Panc1 (cell line): ENCODE data around the gene ADGRL1. TPM values are rescaled to one million over a fixed set of nuclear protein-coding genes. Genes with fewer than 3 reads are reported as not detected.
"Not testable (repeated sequence)": the region's sequence is repeated elsewhere in the genome, so short reads cannot be mapped to it uniquely, and the experiment has no call there.

ENCODE experiments used
- ATAC-seq: fragments of 200-7000 bp; cut with Tn5 transposase; 2 replicates; pipeline ENCODE4 v1.9.1; 2020; ENCODE audit warnings: mild to moderate bottlenecking, moderate library complexity
- BruUV-seq: library from RNA; stranded (reverse); fragments of 400-500 nt; replicated peaks from 2 replicates; lab custom pipeline; 2021; lab: Mats Ljungman, UMichigan
- CTCF ChIA-PET: fragments of 300-600 bp; sonication (Branson Sonifier 250); formaldehyde crosslinking; loops from one replicate; lab custom pipeline; 2022; ENCODE audit warnings: antibody characterized with exemption; lab: Charles Lee
- POLR2A ChIA-PET: fragments of 300-600 bp; sonication (Branson Sonifier 250); formaldehyde crosslinking; loops from one replicate; lab custom pipeline; 2022; ENCODE audit warnings: antibody characterized with exemption; lab: Charles Lee
- DNase-seq: peaks from one replicate; pipeline ENCODE4 v3.0.0-alpha.2; 2010; ENCODE audit warnings: low read depth, low spot score
- H3K27ac ChIP-seq: 2 replicates; pipeline ENCODE4 v1.5.1; 2011; ENCODE audit warnings: mild to moderate bottlenecking, low read length, inconsistent platforms
- H3K27me3 ChIP-seq: fragments of 200-500 bp; sonication (Bioruptor generic); 2 replicates; pipeline ENCODE4 v1.6.0; 2014; ENCODE audit warnings: low read length, inconsistent platforms; ENCODE audit not compliant: control insufficient read depth, insufficient read depth
- H3K36me3 ChIP-seq: fragments of 200-500 bp; sonication (Bioruptor generic); 2 replicates; pipeline ENCODE4 v1.5.1; 2014; ENCODE audit warnings: inconsistent platforms, mild to moderate bottlenecking, low read length, moderate library complexity; ENCODE audit not compliant: control insufficient read depth, insufficient read depth
- H3K4me1 ChIP-seq: 2 replicates; pipeline ENCODE4 v1.5.1; 2011; ENCODE audit warnings: inconsistent platforms, mild to moderate bottlenecking, low read length, moderate library complexity; ENCODE audit not compliant: control insufficient read depth, insufficient read depth
- H3K4me3 ChIP-seq, 2 experiments: 2 replicates each; pipeline ENCODE4 v1.5.1; 2011 to 2012; ENCODE audit warnings: low read depth in 2 of 2, low read length in 2 of 2, mild to moderate bottlenecking in 2 of 2, inconsistent platforms in 1 of 2, moderate library complexity in 1 of 2
- H3K9me3 ChIP-seq: fragments of 200-500 bp; sonication (Bioruptor generic); 2 replicates; pipeline ENCODE4 v1.5.1; 2014; ENCODE audit warnings: low read depth, mild to moderate bottlenecking, inconsistent platforms, low read length, moderate library complexity; ENCODE audit not compliant: control insufficient read depth, insufficient read depth
- POLR2AphosphoS5 ChIP-seq: IDR thresholded peaks from 2 replicates; pipeline ENCODE4 v1.6.1; 2012; ENCODE audit warnings: mild to moderate bottlenecking, low read depth, low read length, moderate library complexity
- SIN3A ChIP-seq: IDR thresholded peaks from 2 replicates; pipeline ENCODE4 v1.6.1; 2012; ENCODE audit warnings: low read depth, mild to moderate bottlenecking, low read length, moderate library complexity, borderline replicate concordance; ENCODE audit not compliant: insufficient read depth
- TCF7L2 ChIP-seq: IDR thresholded peaks from 2 replicates; pipeline ENCODE4 v1.6.1; 2011; ENCODE audit warnings: mild to moderate bottlenecking, low read depth, low read length, inconsistent platforms
- in situ Hi-C: cut with HindIII; loops from 2 replicates; pipeline ENCODE4 v1.10.0; 2016; ENCODE audit warnings: low sequenced_read_pairs, low pct_unique_long_range_greater_than_20kb
- intact Hi-C: fragments of 100-400 bp; cut with micrococcal nuclease; formaldehyde crosslinking; loops from one replicate; pipeline ENCODE4 v1.10.0; 2022; ENCODE audit not compliant: unreplicated experiment
- total RNA-seq: library from RNA; stranded (reverse); gene quantifications from one replicate; pipeline ENCODE4 v1.2.1, GENCODE V29; 2021; ENCODE audit not compliant: unreplicated experiment
- TF ChIP-seq, protein P1 (sequence below): fragments of 450-650 bp; IDR thresholded peaks from 2 replicates; pipeline ENCODE4 v1.5.1; 2017; ENCODE audit warnings: mild to moderate bottlenecking
- TF ChIP-seq, protein P2 (sequence below), 2 experiments: IDR thresholded peaks; 2 replicates each; pipeline ENCODE4 v1.6.1; 2011 to 2012; ENCODE audit warnings: low read depth in 2 of 2, control low read depth in 1 of 2, low read length in 1 of 2, mild to moderate bottlenecking in 1 of 2, moderate library complexity in 1 of 2; ENCODE audit not compliant: insufficient read depth in 1 of 2

The ADGRL1 gene
- total RNA-seq, 1 experiment from 2014 or later, result 37.7 TPM

DNA sequence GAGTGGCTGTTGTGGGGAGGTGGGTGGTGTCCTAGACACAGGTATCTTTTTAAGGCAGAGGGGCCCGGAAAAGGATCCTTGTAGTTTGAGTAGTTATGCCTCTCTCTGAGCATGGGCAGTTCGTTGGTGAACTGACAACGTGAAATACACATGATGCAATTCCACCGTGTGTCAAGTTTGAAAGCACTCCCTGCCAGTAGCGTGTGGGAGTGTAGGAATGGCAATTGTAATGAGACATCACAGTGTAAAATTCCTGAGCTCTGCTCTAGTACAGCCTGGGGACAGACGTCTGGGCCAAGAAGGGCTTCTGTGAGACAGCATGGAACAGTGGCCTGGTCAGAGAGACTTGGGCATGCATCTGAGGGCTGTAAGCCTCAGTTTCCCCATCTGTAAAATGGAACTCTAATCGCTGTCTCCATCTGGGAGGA lies 59.2 kb downstream of the ADGRL1 start:
- H3K36me3 ChIP-seq, result no peaks in the 10 kb centered on the region
- CTCF ChIA-PET, result interaction anchor here (0.6 kb wide), 1 partner anchor 67 kb away, joined by 4 read pairs; no protein-coding TSS in a partner anchor
- in situ Hi-C loops, result no loop called here
- no peaks in the 10 kb centered on the region for H3K9me3 ChIP-seq
- POLR2A ChIA-PET, result no interaction called here
- peak; percentile 44; the same call in 1 of the 2 replicates for ATAC-seq
- H3K4me3 ChIP-seq, result no peak overlapping the region
- H3K4me1 ChIP-seq, result peaks cover 19% of the 10 kb centered on the region
- DNase-seq, result no peak
- BruUV-seq, result no TSS peak
- intact Hi-C loops, result no loop called here
- no peak for TF ChIP-seq TCF7L2
- TF ChIP-seq SIN3A, result no peak
- no peak; the same call in 1 of the 2 replicates for TF ChIP-seq POLR2AphosphoS5
- TF ChIP-seq, protein P1, sequence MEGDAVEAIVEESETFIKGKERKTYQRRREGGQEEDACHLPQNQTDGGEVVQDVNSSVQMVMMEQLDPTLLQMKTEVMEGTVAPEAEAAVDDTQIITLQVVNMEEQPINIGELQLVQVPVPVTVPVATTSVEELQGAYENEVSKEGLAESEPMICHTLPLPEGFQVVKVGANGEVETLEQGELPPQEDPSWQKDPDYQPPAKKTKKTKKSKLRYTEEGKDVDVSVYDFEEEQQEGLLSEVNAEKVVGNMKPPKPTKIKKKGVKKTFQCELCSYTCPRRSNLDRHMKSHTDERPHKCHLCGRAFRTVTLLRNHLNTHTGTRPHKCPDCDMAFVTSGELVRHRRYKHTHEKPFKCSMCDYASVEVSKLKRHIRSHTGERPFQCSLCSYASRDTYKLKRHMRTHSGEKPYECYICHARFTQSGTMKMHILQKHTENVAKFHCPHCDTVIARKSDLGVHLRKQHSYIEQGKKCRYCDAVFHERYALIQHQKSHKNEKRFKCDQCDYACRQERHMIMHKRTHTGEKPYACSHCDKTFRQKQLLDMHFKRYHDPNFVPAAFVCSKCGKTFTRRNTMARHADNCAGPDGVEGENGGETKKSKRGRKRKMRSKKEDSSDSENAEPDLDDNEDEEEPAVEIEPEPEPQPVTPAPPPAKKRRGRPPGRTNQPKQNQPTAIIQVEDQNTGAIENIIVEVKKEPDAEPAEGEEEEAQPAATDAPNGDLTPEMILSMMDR, result no peak
- TF ChIP-seq, protein P2, sequence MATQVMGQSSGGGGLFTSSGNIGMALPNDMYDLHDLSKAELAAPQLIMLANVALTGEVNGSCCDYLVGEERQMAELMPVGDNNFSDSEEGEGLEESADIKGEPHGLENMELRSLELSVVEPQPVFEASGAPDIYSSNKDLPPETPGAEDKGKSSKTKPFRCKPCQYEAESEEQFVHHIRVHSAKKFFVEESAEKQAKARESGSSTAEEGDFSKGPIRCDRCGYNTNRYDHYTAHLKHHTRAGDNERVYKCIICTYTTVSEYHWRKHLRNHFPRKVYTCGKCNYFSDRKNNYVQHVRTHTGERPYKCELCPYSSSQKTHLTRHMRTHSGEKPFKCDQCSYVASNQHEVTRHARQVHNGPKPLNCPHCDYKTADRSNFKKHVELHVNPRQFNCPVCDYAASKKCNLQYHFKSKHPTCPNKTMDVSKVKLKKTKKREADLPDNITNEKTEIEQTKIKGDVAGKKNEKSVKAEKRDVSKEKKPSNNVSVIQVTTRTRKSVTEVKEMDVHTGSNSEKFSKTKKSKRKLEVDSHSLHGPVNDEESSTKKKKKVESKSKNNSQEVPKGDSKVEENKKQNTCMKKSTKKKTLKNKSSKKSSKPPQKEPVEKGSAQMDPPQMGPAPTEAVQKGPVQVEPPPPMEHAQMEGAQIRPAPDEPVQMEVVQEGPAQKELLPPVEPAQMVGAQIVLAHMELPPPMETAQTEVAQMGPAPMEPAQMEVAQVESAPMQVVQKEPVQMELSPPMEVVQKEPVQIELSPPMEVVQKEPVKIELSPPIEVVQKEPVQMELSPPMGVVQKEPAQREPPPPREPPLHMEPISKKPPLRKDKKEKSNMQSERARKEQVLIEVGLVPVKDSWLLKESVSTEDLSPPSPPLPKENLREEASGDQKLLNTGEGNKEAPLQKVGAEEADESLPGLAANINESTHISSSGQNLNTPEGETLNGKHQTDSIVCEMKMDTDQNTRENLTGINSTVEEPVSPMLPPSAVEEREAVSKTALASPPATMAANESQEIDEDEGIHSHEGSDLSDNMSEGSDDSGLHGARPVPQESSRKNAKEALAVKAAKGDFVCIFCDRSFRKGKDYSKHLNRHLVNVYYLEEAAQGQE (IDR thresholded peaks at IDR 0.05; ENCODE audit: insufficient read depth in 1 of 2, low read depth in 2 of 2, low read length in 1 of 2), result no peak
- H3K27me3 ChIP-seq, result no peaks in the 10 kb centered on the region
- H3K27ac ChIP-seq, result peak overlapping the region; percentile 65; the same call in 1 of the 2 replicates

DNA sequence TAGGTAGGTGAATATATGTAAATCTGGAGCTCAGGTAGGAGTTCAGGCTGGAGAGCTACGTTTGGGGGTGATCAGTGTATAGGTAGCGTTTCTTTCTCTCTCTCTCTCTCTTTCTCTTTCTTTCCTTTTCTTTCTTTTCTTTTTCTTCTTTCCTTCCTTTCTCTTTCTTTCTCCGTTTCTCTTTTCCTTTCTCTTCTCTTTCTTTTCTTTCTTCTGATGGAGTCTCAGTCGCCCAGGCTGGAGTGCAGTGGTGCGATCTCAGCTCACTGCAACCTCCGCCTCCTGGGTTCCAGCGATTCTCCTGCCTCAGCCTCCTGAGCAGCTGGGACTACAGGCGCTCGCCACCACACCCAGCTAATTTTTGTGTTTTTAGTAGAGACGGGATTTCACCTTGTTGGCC lies 59.8 kb downstream of the ADGRL1 start:
- ATAC-seq, CTCF ChIA-PET, DNase-seq, H3K4me3 ChIP-seq, H3K36me3 ChIP-seq, intact Hi-C loops, BruUV-seq, in situ Hi-C loops, H3K27me3 ChIP-seq, H3K9me3 ChIP-seq: not testable (repeated sequence)
- peaks cover 19% of the 10 kb centered on the region for H3K4me1 ChIP-seq
- POLR2A ChIA-PET, result interaction anchor here (0.6 kb wide), 1 partner anchor 261 kb away, joined by 12 read pairs; no protein-coding TSS in a partner anchor
- peak overlapping the region; percentile 65; the same call in 1 of the 2 replicates for H3K27ac ChIP-seq

DNA sequence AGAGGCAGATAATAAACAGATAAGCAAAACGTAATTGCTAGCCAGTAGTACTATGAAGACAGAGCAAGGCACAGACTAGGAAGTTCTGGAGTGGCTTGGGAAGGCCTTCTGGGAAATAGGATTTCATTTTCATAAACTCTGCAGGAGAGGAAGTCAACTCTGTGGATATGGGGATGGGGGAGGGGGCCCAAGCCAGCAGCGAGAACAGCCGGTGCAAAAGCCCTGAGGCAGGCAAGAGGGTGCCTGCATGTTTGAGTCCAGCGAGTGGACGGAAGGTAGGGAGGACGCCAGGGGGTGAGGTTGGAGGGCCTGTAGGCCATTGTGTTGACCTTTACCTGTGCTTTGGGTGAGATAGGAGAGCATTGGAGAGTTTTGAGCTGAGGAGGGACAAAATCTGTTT lies 60.6 kb downstream of the ADGRL1 start:
- Histone ChIP-seq H3K27ac (no peak overlapping the region), H3K27me3 (no peaks in the 10 kb centered on the region), H3K4me3 (no peak overlapping the region), H3K4me1 (peaks cover 19% of the 10 kb centered on the region), H3K36me3 (no peaks in the 10 kb centered on the region), H3K9me3 (no peaks in the 10 kb centered on the region)
- no TSS peak for BruUV-seq
- no peak for DNase-seq
- intact Hi-C loops (no loop called here), in situ Hi-C loops (no loop called here)
- POLR2A ChIA-PET, result interaction anchor here (0.6 kb wide), 1 partner anchor 262 kb away, joined by 12 read pairs; no protein-coding TSS in a partner anchor
- ATAC-seq, result no peak
- CTCF ChIA-PET, result no interaction called here
- TF ChIP-seq POLR2AphosphoS5 (no peak), TCF7L2 (no peak), SIN3A (no peak)
- TF ChIP-seq, protein P2 (IDR thresholded peaks at IDR 0.05; ENCODE audit: insufficient read depth in 1 of 2, low read depth in 2 of 2, low read length in 1 of 2), result no peak
- TF ChIP-seq, protein P1, result no peak
